ENCODE results near the gene MTARC1. TPM values are rescaled to one million over a fixed set of nuclear protein-coding genes. Genes with fewer than 3 reads are reported as not detected.

The MTARC1 gene
- total RNA-seq, 1 experiment from 2014 or later = 26.5 TPM

DNA sequence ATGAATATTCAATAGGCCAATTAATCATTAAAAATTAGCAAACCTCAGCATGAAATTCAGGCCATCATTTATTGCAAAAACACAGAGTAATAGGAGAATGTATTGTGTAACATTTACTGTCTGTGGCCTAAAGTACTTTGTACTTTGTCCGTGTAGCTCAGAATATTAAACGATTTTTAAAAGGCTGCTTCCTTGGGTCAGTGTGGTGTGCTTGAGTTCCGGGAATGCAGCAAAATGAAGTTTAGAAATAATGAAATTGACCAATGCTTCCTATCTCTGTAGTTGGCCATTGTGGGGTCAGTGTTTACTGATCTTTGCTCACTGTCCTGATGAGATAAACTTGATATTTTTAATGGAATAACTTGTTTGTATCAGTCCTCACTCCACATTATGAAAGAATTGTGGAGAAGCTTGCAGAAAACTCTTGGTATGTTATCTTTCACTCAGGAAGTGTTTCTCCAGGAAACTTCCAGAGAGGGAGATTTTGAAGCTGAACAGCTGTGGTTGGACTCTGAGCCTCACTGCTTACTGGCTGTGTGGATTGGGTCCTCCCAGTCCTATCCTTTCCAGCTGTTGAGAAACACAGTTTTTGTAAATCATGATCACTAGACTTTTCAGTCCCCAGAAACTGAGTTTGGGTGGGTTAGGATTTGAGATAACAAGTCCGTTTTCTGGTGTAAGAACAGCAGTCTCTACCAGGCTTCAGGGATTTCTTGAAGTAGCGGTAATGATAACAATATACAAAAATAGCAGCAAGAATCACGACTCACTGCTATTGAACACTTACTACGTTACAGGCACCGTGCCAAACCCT lies 19.2 kb upstream of the MTARC1 start:
- Histone ChIP-seq H3K9ac (ENCODE audit: low read length) (no peak overlapping the region), H3K79me2 (ENCODE audit: insufficient read depth, low read length) (no peaks in the 10 kb centered on the region), H3K9me2 (ENCODE audit: insufficient read depth) (no peaks in the 10 kb centered on the region), H3K4me3 (replicated peaks in 1 of 2; ENCODE audit: low read depth in 1 of 2, low read length in 2 of 2) (no peak overlapping the region), H3K27ac (ENCODE audit: low read depth, low read length) (no peak overlapping the region), H3K4me1 (ENCODE audit: control insufficient read depth in 1 of 2, insufficient read depth in 2 of 2, low read length in 2 of 2) (no peaks in the 10 kb centered on the region), H3K9me3 (ENCODE audit: control insufficient read depth in 1 of 2, insufficient read depth in 1 of 2, low read depth in 1 of 2, low read length in 2 of 2) (no peaks in the 10 kb centered on the region), H3K36me3 (ENCODE audit: control insufficient read depth in 1 of 2, insufficient read depth in 2 of 2, low read length in 2 of 2) (peaks cover 0 to 2% of the 10 kb centered on the region in 2 experiments; a peak in 1 of 4 replicates), H3K4me2 (ENCODE audit: low read length) (no peak overlapping the region), H2AFZ (ENCODE audit: low read depth, low read length, poor library complexity, severe bottlenecking) (no peak overlapping the region), H4K20me1 (ENCODE audit: insufficient read depth) (no peaks in the 10 kb centered on the region), H3K27me3 (ENCODE audit: insufficient read depth, low read length) (no peaks in the 10 kb centered on the region)
- DNase-seq (ENCODE audit: low read depth, low spot score) (no peak), ATAC-seq (no peak)
- TF ChIP-seq CBX3 (IDR thresholded peaks at IDR 0.05; ENCODE audit: low read depth) = no peak
- TF ChIP-seq YY1 (IDR thresholded peaks at IDR 0.05; ENCODE audit: extremely low read depth, insufficient replicate concordance, low read depth, low read length) = no peak
- TF ChIP-seq CEBPB (IDR thresholded peaks at IDR 0.05; ENCODE audit: low read depth) = no peak
- TF ChIP-seq, protein P1, sequence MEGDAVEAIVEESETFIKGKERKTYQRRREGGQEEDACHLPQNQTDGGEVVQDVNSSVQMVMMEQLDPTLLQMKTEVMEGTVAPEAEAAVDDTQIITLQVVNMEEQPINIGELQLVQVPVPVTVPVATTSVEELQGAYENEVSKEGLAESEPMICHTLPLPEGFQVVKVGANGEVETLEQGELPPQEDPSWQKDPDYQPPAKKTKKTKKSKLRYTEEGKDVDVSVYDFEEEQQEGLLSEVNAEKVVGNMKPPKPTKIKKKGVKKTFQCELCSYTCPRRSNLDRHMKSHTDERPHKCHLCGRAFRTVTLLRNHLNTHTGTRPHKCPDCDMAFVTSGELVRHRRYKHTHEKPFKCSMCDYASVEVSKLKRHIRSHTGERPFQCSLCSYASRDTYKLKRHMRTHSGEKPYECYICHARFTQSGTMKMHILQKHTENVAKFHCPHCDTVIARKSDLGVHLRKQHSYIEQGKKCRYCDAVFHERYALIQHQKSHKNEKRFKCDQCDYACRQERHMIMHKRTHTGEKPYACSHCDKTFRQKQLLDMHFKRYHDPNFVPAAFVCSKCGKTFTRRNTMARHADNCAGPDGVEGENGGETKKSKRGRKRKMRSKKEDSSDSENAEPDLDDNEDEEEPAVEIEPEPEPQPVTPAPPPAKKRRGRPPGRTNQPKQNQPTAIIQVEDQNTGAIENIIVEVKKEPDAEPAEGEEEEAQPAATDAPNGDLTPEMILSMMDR (IDR thresholded peaks at IDR 0.05 in 2 of 3, conservative IDR thresholded peaks at IDR 0.05 in 1 of 3; ENCODE audit: borderline replicate concordance in 1 of 3, insufficient read depth in 1 of 3, low read depth in 2 of 3, low read length in 2 of 3) = no peak
- no peak for TF ChIP-seq EZH2phosphoT487 (IDR thresholded peaks at IDR 0.05; ENCODE audit: borderline replicate concordance)
- TF ChIP-seq SP1 (IDR thresholded peaks at IDR 0.05; ENCODE audit: low read depth) = no peak
- TF ChIP-seq ZFX (IDR thresholded peaks at IDR 0.05) = no peak
- TF ChIP-seq, protein P2, sequence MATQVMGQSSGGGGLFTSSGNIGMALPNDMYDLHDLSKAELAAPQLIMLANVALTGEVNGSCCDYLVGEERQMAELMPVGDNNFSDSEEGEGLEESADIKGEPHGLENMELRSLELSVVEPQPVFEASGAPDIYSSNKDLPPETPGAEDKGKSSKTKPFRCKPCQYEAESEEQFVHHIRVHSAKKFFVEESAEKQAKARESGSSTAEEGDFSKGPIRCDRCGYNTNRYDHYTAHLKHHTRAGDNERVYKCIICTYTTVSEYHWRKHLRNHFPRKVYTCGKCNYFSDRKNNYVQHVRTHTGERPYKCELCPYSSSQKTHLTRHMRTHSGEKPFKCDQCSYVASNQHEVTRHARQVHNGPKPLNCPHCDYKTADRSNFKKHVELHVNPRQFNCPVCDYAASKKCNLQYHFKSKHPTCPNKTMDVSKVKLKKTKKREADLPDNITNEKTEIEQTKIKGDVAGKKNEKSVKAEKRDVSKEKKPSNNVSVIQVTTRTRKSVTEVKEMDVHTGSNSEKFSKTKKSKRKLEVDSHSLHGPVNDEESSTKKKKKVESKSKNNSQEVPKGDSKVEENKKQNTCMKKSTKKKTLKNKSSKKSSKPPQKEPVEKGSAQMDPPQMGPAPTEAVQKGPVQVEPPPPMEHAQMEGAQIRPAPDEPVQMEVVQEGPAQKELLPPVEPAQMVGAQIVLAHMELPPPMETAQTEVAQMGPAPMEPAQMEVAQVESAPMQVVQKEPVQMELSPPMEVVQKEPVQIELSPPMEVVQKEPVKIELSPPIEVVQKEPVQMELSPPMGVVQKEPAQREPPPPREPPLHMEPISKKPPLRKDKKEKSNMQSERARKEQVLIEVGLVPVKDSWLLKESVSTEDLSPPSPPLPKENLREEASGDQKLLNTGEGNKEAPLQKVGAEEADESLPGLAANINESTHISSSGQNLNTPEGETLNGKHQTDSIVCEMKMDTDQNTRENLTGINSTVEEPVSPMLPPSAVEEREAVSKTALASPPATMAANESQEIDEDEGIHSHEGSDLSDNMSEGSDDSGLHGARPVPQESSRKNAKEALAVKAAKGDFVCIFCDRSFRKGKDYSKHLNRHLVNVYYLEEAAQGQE (IDR thresholded peaks at IDR 0.05; ENCODE audit: low read depth) = no peak
- TF ChIP-seq, protein P3, sequence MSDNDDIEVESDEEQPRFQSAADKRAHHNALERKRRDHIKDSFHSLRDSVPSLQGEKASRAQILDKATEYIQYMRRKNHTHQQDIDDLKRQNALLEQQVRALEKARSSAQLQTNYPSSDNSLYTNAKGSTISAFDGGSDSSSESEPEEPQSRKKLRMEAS (IDR thresholded peaks at IDR 0.05) = no peak
- TF ChIP-seq EGR1 (IDR thresholded peaks at IDR 0.05; ENCODE audit: low read depth) = no peak
- TF ChIP-seq RAD21 (IDR thresholded peaks at IDR 0.05; ENCODE audit: low read depth) = no peak
- no peak for TF ChIP-seq TCF7L2 (IDR thresholded peaks at IDR 0.05; ENCODE audit: borderline replicate concordance, extremely low read depth, insufficient read depth, insufficient read length)
- TF ChIP-seq SRF (IDR thresholded peaks at IDR 0.05; ENCODE audit: low read depth) = no peak
- TF ChIP-seq, protein P4, sequence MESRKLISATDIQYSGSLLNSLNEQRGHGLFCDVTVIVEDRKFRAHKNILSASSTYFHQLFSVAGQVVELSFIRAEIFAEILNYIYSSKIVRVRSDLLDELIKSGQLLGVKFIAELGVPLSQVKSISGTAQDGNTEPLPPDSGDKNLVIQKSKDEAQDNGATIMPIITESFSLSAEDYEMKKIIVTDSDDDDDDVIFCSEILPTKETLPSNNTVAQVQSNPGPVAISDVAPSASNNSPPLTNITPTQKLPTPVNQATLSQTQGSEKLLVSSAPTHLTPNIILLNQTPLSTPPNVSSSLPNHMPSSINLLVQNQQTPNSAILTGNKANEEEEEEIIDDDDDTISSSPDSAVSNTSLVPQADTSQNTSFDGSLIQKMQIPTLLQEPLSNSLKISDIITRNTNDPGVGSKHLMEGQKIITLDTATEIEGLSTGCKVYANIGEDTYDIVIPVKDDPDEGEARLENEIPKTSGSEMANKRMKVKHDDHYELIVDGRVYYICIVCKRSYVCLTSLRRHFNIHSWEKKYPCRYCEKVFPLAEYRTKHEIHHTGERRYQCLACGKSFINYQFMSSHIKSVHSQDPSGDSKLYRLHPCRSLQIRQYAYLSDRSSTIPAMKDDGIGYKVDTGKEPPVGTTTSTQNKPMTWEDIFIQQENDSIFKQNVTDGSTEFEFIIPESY (IDR thresholded peaks at IDR 0.05; ENCODE audit: extremely low read depth, insufficient replicate concordance, low read length) = no peak
- no peak for TF ChIP-seq ZNF274 (IDR thresholded peaks at IDR 0.05; ENCODE audit: low read depth, low read length)
- no peak for TF ChIP-seq JUND (IDR thresholded peaks at IDR 0.05)
- no peak for TF ChIP-seq POLR2A (IDR thresholded peaks at IDR 0.05; ENCODE audit: borderline replicate concordance, extremely low read depth, insufficient read depth, insufficient read length)
- TF ChIP-seq ELF1 (IDR thresholded peaks at IDR 0.05; ENCODE audit: borderline replicate concordance, low read depth) = no peak
- TF ChIP-seq, protein P5, sequence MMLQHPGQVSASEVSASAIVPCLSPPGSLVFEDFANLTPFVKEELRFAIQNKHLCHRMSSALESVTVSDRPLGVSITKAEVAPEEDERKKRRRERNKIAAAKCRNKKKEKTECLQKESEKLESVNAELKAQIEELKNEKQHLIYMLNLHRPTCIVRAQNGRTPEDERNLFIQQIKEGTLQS (IDR thresholded peaks at IDR 0.05) = no peak
- ChIA-PET RAD21 (ENCODE audit: low non-redundant PET in 1 of 2, low total read pairs in 2 of 2, uncharacterized antibody in 2 of 2, unreplicated experiment in 2 of 2) (no interaction called here), POLR2A (no interaction called here), CTCF (no interaction called here)
- intact Hi-C loops (cut with micrococcal nuclease) = no loop called here
- no TSS peak for BruUV-seq (replicated peaks)
